K562 (cell line): ENCODE measurements around the gene DAPK2. TPM values are rescaled to one million over a fixed set of nuclear protein-coding genes. Genes with fewer than 3 reads are reported as not detected.

Experiments used
- ATF1 ChIP-seq, 2 experiments: fragments of 450-650 bp in 1 of 2; IDR thresholded peaks; 2 replicates each; pipeline ENCODE4 v1.6.1; 2016; ENCODE audit warnings: missing compliant biosample characterization in 1 of 2, missing genetic modification characterization in 1 of 2
- ATF4 ChIP-seq: fragments of 450-650 bp; formaldehyde crosslinking; IDR thresholded peaks from 2 replicates; pipeline ENCODE4 v1.4.0; 2022; ENCODE audit warnings: mild to moderate bottlenecking, moderate library complexity
- DIDO1 ChIP-seq: fragments of 450-650 bp; IDR thresholded peaks from 2 replicates; pipeline ENCODE4 v1.6.1; 2016; ENCODE audit warnings: low read depth, missing biosample characterization, missing genetic modification characterization
- EZH2 ChIP-seq: IDR thresholded peaks from 2 replicates; pipeline ENCODE4 v1.6.1; 2012; ENCODE audit warnings: low read depth, mild to moderate bottlenecking, inconsistent platforms, low read length, borderline replicate concordance
- HNRNPLL ChIP-seq: fragments of 200-400 bp; formaldehyde crosslinking; IDR thresholded peaks from 2 replicates; pipeline ENCODE4 v1.6.1; 2017; ENCODE audit warnings: low read length, low read depth, mild to moderate bottlenecking; ENCODE audit not compliant: poor library complexity, severe bottlenecking
- KAT7 ChIP-seq: sonication (generic); formaldehyde crosslinking; IDR thresholded peaks from 2 replicates; pipeline ENCODE4 v1.8.0; 2022; ENCODE audit warnings: missing genetic modification reagents, mild to moderate bottlenecking, borderline replicate concordance
- KDM2B ChIP-seq: fragments of 250-450 bp; sonication (Bioruptor Pico); IDR thresholded peaks from 2 replicates; pipeline ENCODE4 v1.8.0; 2021; ENCODE audit warnings: mild to moderate bottlenecking, moderate library complexity
- NFATC3 ChIP-seq: fragments of 450-650 bp; IDR thresholded peaks from 2 replicates; pipeline ENCODE4 v1.6.1; 2017; ENCODE audit warnings: mild to moderate bottlenecking
- NFRKB ChIP-seq: fragments of 450-650 bp; IDR thresholded peaks from 2 replicates; pipeline ENCODE4 v1.6.1; 2016; ENCODE audit warnings: low read depth
- NFXL1 ChIP-seq: fragments of 450-650 bp; formaldehyde crosslinking; IDR thresholded peaks from 2 replicates; pipeline ENCODE4 v1.4.0; 2021; ENCODE audit warnings: mild to moderate bottlenecking
- NFYB ChIP-seq: IDR thresholded peaks from 2 replicates; pipeline ENCODE4 v1.6.1; 2011; ENCODE audit warnings: mild to moderate bottlenecking, moderate library complexity; ENCODE audit not compliant: insufficient read length; ENCODE audit errors: extremely low read depth
- NUFIP1 ChIP-seq: fragments of 450-650 bp; IDR thresholded peaks from 2 replicates; pipeline ENCODE4 v1.6.1; 2018; ENCODE audit not compliant: partially characterized antibody
- POLR2B ChIP-seq: fragments of 450-650 bp; IDR thresholded peaks from 2 replicates; pipeline ENCODE4 v1.6.1; 2018; ENCODE audit warnings: low read depth; ENCODE audit not compliant: partially characterized antibody
- PREB ChIP-seq: sonication (generic); formaldehyde crosslinking; IDR thresholded peaks from 2 replicates; pipeline ENCODE4 v1.8.1; 2023; ENCODE audit warnings: mild to moderate bottlenecking, missing genetic modification reagents
- RFX5 ChIP-seq: IDR thresholded peaks from 2 replicates; pipeline ENCODE4 v1.6.1; 2011; ENCODE audit warnings: low read depth, mild to moderate bottlenecking, improper control_type of control experiment, low read length
- SIRT6 ChIP-seq: IDR thresholded peaks from one replicate; pipeline ENCODE4 v1.6.1; 2012; ENCODE audit warnings: low read depth, mild to moderate bottlenecking, control low read depth, inconsistent platforms, low read length, moderate library complexity
- TAL1 ChIP-seq: fragments of 450-650 bp; IDR thresholded peaks from 2 replicates; pipeline ENCODE4 v1.6.1; 2016; ENCODE audit warnings: mild to moderate bottlenecking
- TRIM25 ChIP-seq: fragments of 450-650 bp; IDR thresholded peaks from 2 replicates; pipeline ENCODE4 v1.7.0; 2016; ENCODE audit warnings: borderline replicate concordance
- UBTF ChIP-seq, 2 experiments: IDR thresholded peaks; 2 replicates each; pipeline ENCODE4 v1.6.1; 2012; ENCODE audit warnings: improper control_type of control experiment in 2 of 2, low read depth in 2 of 2, low read length in 2 of 2, borderline replicate concordance in 1 of 2
- ZNF512 ChIP-seq: IDR thresholded peaks from 2 replicates; pipeline ENCODE4 v1.6.1; 2016; ENCODE audit warnings: missing genetic modification characterization, missing compliant biosample characterization
- polyA plus RNA-seq, 8 experiments: library from polyadenylated mRNA; depleted of rRNA in 4 of 8; stranded (reverse) in 5 of 8; unstranded in 3 of 8; fragments of >200 nt; fragmentation: Nextera tagmentation in 2 of 8; fragmentation: Illumina TruSeq in 1 of 8; extraction: Ambion mirVana in 2 of 8; extraction: Trizol in 1 of 8; gene quantifications; 2 replicates each; pipeline versions ENCODE4 v1.2.1 to v1.2.3, GENCODE V29; 2011 to 2014; ENCODE audit warnings: inconsistent platforms in 1 of 8, missing spikeins in 1 of 8
- total RNA-seq, 7 experiments: library from RNA; depleted of rRNA in 6 of 7; stranded (reverse); fragments of >200 nt in 6 of 7; fragmentation: Illumina TruSeq in 2 of 7; extraction: Trizol in 2 of 7; gene quantifications; 2 replicates each; pipeline versions ENCODE4 v1.2.1 to v1.2.3, GENCODE V29; 2011 to 2021; ENCODE audit warnings: low replicate concordance in 1 of 7

The DAPK2 gene
- total and polyA plus RNA-seq, 9 of the 15 experiments (the other 6 are each of a cell fraction or from before 2014, with no cell fraction given): 0.14 to 5.2 (median 2.2) TPM

- TF ChIP-seq ATF4 (CRISPR knock-in tag): no peak
- no peak for TF ChIP-seq HNRNPLL
- TF ChIP-seq KDM2B (CRISPR knock-in tag): no peak
- TF ChIP-seq POLR2B: no peak
- TF ChIP-seq TRIM25: peak; percentile 15; the same call in 1 of the 2 replicates
- TF ChIP-seq KAT7 (CRISPR knock-in tag): no peak
- TF ChIP-seq NFXL1 (CRISPR knock-in tag): no peak
- TF ChIP-seq PREB (CRISPR knock-in tag): no peak
- TF ChIP-seq RFX5: no peak
- no peak for TF ChIP-seq DIDO1 (tag)
- TF ChIP-seq EZH2: no peak
- no peak for TF ChIP-seq ATF1 (CRISPR knock-in tag; IDR thresholded peaks at IDR 0.05)
- no peak for TF ChIP-seq ATF1 (tag; IDR thresholded peaks at IDR 0.05)
- peak; percentile 50 for TF ChIP-seq NUFIP1
- TF ChIP-seq NFYB: no peak
- TF ChIP-seq NFRKB: peak; percentile 80
- 0 out of 4 replicates have a peak, but pooled peaks of 1 of the 2 experiments have one; percentile 8 for TF ChIP-seq UBTF (IDR thresholded peaks at IDR 0.05; ENCODE audit: borderline replicate concordance in 1 of 2, low read depth in 2 of 2, low read length in 2 of 2)
- TF ChIP-seq SIRT6: no peak
- TF ChIP-seq ZNF512 (tag): no peak
- TF ChIP-seq NFATC3: no peak
- no peak for TF ChIP-seq TAL1
These were observed 150.5 kb downstream of the DAPK2 start (continued) for GRCh38 chr15:63895787-63896218.
